HG03039 (cell line): Measurements from ENCODE around the gene GSN.

Experiments
- ATAC-seq: cut with Tn5 transposase; IDR thresholded peaks from one replicate; pipeline ENCODE4 v1.9.1; 2021; ENCODE audit warnings: mild to moderate bottlenecking, moderate library complexity; ENCODE audit not compliant: unreplicated experiment

Gene GSN

GRCh38 chr9:121302341-121302740, 34.4 kb downstream of the GSN start:
- ATAC-seq, result no peak

DNA sequence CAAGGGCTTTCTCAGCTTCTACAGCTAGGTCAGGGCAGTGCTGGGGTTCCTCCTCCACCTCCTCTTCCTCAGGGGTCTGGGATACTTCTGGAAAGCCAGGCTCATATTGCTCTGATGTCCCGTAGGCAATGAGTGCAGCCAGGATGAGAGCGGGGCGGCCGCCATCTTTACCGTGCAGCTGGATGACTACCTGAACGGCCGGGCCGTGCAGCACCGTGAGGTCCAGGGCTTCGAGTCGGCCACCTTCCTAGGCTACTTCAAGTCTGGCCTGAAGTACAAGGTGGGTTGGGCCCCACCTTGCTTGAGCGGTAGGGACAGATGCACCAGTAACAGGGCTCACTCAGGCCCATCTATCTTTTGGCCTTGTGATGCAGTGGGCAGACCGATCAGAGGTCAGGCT, 34.8 kb downstream of the GSN start:
- ATAC-seq, result no peak

- no peak for ATAC-seq
Observed at GRCh38 chr9:121303456-121304451, 35.8 kb downstream of the GSN start.

- ATAC-seq, result no peak
Observed at GRCh38 chr9:121304707-121305106, 36.7 kb downstream of the GSN start.

GRCh38 chr9:121305269-121305994, 37.5 kb downstream of the GSN start:
- ATAC-seq, result no peak

GRCh38 chr9:121307976-121308375, 40.0 kb downstream of the GSN start:
- ATAC-seq, result no peak

DNA sequence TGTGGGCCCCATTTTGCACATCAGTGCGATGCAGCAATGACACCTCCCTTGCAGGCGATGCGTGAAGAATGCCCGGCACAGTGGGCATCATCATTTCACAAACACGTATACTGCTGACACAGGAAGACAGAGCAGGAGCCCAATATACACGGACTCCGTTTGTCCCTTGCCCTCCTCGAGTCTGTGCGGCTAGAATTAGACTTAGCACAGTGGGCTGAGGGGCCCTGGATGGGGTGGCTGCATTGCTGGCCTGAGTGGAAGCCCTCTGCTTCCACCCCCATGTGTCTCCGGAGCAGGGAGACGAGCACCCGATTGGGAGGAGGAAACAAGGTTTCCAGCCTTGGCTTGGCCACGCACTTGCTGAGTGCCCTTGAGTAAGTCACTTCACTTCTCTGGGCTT, 40.8 kb downstream of the GSN start:
- no peak for ATAC-seq

DNA sequence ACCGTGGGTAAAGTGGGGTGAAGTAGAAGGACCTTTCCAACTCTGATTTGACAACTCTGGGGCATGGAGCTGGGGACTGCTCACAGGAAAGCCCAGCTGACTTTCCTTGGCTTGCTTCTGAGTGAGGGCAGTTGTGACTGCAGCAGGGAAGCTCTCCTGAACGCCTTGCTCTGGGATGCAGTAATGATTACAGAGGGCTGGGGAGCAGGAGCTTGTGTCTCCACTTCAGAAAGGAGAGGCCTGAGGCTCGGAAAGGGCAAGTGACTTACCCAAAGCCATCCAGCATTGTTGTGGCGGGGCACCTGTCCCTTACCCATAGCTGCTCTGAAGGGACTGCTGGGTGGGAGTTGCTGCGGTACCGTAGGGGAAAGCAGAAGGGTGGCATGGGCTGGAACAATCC, 41.2 kb downstream of the GSN start:
- no peak for ATAC-seq

- no peak for ATAC-seq
Observed at GRCh38 chr9:121309833-121310425, 42.0 kb downstream of the GSN start.

DNA sequence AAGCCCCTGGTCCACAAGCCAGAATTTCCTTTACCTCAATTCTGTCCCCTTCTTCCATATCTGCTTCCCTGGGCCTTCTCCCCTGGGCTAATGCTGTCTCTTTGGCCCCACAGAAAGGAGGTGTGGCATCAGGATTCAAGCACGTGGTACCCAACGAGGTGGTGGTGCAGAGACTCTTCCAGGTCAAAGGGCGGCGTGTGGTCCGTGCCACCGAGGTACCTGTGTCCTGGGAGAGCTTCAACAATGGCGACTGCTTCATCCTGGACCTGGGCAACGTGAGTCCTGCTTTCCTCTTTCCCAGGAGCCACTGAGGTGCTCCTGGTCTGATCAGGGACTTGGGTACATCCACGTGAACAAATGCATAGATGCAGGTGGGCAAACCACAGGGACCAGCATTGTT, 42.6 kb downstream of the GSN start:
- no peak for ATAC-seq

DNA sequence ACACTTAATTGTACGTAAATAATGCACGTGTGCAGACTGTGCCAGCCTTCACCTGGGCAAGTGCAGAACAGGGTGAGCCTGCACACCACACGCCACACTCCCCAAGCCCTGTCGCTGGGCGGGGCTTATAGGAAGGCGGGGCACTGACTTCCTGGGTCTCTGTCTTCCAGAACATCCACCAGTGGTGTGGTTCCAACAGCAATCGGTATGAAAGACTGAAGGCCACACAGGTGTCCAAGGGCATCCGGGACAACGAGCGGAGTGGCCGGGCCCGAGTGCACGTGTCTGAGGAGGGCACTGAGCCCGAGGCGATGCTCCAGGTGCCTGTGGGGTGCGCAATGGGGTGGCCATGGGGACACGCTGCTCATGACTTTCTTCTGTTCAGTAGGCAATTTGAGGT, 44.2 kb downstream of the GSN start:
- no peak for ATAC-seq

- ATAC-seq, result no peak
Observed at GRCh38 chr9:121313458-121314152, 45.6 kb downstream of the GSN start.

- no peak for ATAC-seq
Observed at GRCh38 chr9:121316378-121316777, 48.4 kb downstream of the GSN start.

GRCh38 chr9:121316852-121317373, 49.0 kb downstream of the GSN start:
- no peak for ATAC-seq

DNA sequence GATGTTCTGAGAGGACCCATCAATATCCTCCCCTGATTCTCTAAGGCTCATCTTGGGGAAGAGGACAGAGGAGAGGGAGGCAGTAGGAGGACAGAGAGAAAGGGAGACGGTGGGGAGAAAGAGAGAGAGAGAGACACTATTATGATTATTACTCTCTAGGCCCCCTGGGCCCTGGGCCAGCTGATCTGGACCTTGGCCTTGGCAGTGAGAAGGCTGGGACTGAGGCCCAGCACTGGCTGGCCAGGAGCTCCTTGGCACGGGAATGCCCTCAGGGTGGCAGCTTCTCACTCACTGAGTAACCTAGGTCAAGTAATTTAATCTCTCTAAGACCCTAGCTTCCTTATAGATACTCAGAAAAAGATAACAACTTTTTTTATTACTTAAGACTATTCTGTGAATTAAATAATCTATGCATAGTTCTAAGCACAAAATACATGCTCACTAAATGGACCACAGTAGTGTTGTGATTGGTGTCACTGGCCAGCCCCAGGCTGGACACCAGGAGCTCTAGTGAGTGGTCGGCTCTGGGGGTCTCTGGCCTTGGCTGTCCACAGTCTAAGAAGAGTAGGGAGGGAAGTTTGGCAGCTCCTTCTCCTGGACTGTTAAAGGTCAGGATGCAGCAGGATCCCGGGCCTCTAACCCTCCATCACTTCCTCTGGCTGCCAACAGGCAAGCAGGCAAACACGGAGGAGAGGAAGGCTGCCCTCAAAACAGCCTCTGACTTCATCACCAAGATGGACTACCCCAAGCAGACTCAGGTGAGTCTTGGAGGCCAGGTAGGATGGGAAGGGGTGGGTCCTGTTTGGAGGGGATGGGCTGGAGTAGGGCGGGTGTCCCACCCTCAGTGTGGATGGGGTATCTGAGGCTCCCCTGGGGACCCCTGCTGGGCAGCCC, 50.0 kb downstream of the GSN start:
- ATAC-seq, result no peak

DNA sequence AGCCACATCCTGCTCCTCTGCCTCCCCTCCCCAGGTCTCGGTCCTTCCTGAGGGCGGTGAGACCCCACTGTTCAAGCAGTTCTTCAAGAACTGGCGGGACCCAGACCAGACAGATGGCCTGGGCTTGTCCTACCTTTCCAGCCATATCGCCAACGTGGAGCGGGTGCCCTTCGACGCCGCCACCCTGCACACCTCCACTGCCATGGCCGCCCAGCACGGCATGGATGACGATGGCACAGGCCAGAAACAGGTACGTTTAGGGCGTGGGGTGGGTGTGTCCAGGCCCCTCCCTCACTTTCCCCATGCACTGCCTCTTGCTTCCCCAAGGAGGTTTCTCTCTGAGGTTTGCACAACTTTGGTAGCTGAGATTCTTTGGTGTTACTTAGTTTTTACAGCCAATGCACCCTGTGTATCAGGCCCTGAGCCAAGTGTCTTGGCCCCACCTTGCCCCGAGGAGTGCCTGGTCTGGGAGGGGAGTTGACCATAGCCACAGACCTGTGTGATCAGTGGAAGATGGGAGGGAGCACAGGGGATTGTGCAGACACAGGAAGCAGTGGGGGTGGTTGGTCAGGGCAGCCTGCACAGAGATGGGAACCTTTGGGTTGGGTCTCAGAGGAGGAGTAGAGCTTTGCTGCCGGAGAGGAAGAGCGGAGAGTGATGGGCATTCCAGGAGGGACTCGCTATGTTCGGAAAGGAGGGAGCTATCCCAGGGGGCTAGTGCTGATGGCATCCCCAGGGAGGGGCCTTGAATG, 50.8 kb downstream of the GSN start:
- no peak for ATAC-seq

- no peak for ATAC-seq
Observed at GRCh38 chr9:121319383-121319780, 51.4 kb downstream of the GSN start.

DNA sequence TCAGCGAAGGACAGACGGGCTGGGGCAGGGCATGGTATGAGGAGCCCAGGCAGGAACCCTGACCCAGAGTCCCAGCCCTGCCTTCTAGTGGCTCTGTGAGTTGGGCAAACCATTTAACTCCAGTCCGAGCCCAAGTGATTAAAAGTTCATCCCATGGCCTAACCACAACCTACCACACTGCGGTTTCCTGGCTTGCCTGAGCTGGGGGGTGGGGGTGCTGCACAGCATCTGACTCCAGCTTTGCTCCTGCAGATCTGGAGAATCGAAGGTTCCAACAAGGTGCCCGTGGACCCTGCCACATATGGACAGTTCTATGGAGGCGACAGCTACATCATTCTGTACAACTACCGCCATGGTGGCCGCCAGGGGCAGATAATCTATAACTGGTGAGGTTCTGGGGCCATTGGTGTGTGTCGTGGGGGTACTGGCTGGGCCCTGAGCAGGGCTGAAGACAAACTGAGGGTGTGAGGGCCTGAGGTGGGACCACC, 53.1 kb downstream of the GSN start:
- no peak for ATAC-seq
